Activated B cell treated with CpG ODN at 0.5 μM for 24 hours (primary cell): Measurements from ENCODE around the gene ROR1. TPM values are rescaled to one million over a fixed set of nuclear protein-coding genes. Genes with fewer than 3 reads are reported as not detected.

Source experiments
- ATAC-seq: fragments of 200-7000 bp; cut with Tn5 transposase; one replicate; pipeline ENCODE4 v1.10.0; 2021; ENCODE audit warnings: low read depth, mild to moderate bottlenecking, moderate library complexity
- CTCF ChIA-PET: fragments of 350-600 bp; sonication (Branson Sonifier 250); formaldehyde crosslinking; loops from one replicate; lab custom pipeline; 2021; ENCODE audit warnings: antibody characterized with exemption; lab: Charles Lee
- POLR2A ChIA-PET: fragments of 350-600 bp; sonication (Branson Sonifier 250); formaldehyde crosslinking; loops from one replicate; lab custom pipeline; 2021; ENCODE audit warnings: antibody characterized with exemption; lab: Charles Lee
- DNase-seq: peaks from one replicate; pipeline ENCODE4 v3.0.0; 2022
- H3K27ac Mint-ChIP-seq: one replicate; pipeline ENCODE4 v1.8.0; 2020; ENCODE audit warnings: mixed read lengths
- H3K27me3 Mint-ChIP-seq: one replicate; pipeline ENCODE4 v1.8.0; 2021; ENCODE audit warnings: mixed read lengths
- H3K36me3 Mint-ChIP-seq: one replicate; pipeline ENCODE4 v1.8.0; 2021; ENCODE audit warnings: low read depth, mixed read lengths
- H3K4me1 Mint-ChIP-seq: one replicate; pipeline ENCODE4 v1.8.0; 2021; ENCODE audit warnings: mixed read lengths
- H3K4me3 Mint-ChIP-seq: one replicate; pipeline ENCODE4 v1.8.0; 2020; ENCODE audit warnings: mild to moderate bottlenecking, mixed read lengths
- H3K9me3 Mint-ChIP-seq: one replicate; pipeline ENCODE4 v1.8.0; 2020; ENCODE audit warnings: mixed read lengths
- intact Hi-C: fragments of 100-400 bp; cut with micrococcal nuclease; formaldehyde crosslinking; loops from one replicate; pipeline ENCODE4 v1.15.1; 2024
- total RNA-seq: library from RNA; stranded (reverse); gene quantifications from 2 replicates; pipeline ENCODE4 v1.2.3, GENCODE V29; 2022
- TF ChIP-seq, protein P1 (sequence below): fragments of 200-600 bp; IDR thresholded peaks from one replicate; pipeline ENCODE4 v1.8.0; 2022; ENCODE audit warnings: antibody characterized with exemption, mild to moderate bottlenecking

ROR1 gene
- total RNA-seq, 1 donor from 2014 or later, result 2.2 TPM

DNA sequence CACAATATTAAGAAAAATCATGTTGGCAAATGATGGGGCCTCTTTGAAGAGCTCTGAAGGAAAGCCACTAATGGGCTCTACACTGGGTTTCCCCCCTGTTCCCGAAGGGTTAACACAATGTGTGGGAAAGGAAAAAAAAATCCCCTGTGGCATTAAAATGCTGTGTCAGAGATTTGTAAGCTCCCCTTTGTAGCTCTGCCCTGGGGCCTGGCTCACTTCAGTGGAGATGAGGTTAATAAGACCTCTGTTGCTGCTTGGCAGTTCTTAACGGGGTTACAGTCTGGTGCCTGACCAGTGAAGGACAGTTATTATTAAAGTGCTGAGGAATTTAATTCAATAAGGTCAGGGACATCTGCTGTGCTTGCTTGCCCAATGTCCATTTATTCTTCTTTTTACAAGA lies 299.9 kb downstream of the ROR1 start:
- Mint-ChIP-seq H3K27me3 (no peaks in the 10 kb centered on the region), H3K9me3 (no peaks in the 10 kb centered on the region), H3K36me3 (no peaks in the 10 kb centered on the region), H3K27ac (no peak overlapping the region), H3K4me1 (no peaks in the 10 kb centered on the region), H3K4me3 (no peak overlapping the region)
- intact Hi-C loops, result no loop called here
- DNase-seq, result no peak
- TF ChIP-seq, protein P1, sequence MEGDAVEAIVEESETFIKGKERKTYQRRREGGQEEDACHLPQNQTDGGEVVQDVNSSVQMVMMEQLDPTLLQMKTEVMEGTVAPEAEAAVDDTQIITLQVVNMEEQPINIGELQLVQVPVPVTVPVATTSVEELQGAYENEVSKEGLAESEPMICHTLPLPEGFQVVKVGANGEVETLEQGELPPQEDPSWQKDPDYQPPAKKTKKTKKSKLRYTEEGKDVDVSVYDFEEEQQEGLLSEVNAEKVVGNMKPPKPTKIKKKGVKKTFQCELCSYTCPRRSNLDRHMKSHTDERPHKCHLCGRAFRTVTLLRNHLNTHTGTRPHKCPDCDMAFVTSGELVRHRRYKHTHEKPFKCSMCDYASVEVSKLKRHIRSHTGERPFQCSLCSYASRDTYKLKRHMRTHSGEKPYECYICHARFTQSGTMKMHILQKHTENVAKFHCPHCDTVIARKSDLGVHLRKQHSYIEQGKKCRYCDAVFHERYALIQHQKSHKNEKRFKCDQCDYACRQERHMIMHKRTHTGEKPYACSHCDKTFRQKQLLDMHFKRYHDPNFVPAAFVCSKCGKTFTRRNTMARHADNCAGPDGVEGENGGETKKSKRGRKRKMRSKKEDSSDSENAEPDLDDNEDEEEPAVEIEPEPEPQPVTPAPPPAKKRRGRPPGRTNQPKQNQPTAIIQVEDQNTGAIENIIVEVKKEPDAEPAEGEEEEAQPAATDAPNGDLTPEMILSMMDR, result no peak
- ATAC-seq, result no peak
- ChIA-PET CTCF (no interaction called here), POLR2A (no interaction called here)

DNA sequence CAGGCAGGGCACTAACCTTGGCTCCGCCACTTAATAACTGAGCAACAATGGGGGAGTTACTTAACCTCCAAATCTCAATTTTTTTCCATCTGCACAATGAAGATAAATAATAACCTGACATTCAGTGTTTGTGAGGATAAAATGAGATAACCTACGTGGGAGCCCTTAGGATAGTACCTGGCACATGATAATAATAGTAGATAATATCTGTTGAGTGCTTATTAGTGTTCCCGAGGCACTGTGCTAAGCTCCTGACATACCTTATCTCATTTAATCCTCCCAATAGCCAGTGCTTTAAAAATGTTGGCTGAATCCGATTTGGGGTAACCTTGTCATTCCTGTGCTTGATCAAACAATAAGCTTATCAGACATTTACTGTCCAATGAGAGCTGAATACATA lies 300.9 kb downstream of the ROR1 start:
- CTCF ChIA-PET, result no interaction called here
- TF ChIP-seq, protein P1, result no peak
- Mint-ChIP-seq H3K4me1 (no peaks in the 10 kb centered on the region), H3K27ac (no peak overlapping the region), H3K4me3 (no peak overlapping the region), H3K27me3 (no peaks in the 10 kb centered on the region), H3K9me3 (no peaks in the 10 kb centered on the region), H3K36me3 (no peaks in the 10 kb centered on the region)
- DNase-seq (no peak), ATAC-seq (no peak)
- intact Hi-C loops, result no loop called here
- POLR2A ChIA-PET, result no interaction called here

DNA sequence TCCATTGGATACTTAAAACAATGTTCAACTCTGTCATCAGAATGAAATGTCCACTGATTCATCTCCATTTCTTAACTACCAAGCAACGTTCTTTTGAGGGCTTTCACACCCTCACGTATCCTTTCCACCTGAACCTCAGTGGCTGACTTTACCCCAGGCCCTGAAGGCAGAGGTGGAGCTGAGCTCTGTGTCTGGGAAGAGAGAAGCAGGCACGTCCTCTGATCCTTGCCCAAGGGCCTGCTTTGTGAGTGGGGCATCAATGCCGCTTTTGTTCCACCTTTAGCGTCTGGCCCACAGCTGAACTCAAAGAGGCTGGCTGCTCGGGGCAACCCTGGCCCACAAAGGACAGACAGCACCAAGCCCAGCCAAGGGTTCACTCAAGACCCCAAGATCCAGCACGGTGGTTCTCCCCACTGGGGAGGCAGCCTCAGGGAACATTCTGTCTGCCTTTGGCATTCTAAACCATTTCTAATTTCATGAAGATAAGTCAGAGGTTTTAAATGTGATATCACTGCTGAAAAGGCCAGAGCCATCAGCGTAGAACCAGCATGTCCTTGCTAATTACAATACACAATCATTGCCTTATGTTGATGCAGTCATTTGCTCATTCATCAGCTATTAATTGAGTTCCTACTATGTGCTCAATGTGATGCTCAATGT lies 303.6 kb downstream of the ROR1 start:
- POLR2A ChIA-PET, result no interaction called here
- DNase-seq (no peak), ATAC-seq (no peak)
- Mint-ChIP-seq H3K9me3 (no peaks in the 10 kb centered on the region), H3K4me1 (no peaks in the 10 kb centered on the region), H3K27ac (no peak overlapping the region), H3K4me3 (no peak overlapping the region), H3K27me3 (no peaks in the 10 kb centered on the region), H3K36me3 (no peaks in the 10 kb centered on the region)
- intact Hi-C loops, result no loop called here
- CTCF ChIA-PET, result no interaction called here
- TF ChIP-seq, protein P1, result no peak

DNA sequence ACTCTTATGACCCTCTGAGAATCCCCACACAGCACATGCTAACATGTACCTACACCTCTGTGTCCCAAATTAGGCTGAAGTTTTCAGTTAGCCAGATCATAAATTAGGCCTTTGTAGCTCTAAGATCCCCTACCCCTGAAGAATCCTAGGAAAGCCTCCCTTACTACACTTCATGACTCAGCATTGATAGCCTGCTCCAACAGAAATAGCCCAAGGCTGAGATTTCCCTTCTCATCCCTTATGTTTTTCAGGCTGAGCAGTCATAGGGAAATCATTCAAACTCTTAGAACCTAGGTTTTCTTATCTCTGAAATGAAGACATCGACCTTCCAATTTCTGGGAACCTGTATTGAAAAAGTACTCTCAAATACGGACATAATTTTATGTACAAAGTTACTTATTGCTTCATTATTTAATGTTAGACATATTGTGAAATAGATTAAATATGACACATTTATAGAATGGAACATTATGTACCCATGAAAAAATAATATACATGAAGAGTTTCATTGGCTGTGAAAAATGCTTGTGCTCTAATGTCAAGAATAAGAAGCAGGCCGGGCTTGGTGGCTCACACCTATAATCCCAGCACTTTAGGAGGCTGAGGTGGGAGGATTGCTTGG lies 307.2 kb downstream of the ROR1 start:
- intact Hi-C loops, result no loop called here
- no peak overlapping the region for H3K27ac Mint-ChIP-seq
- H3K4me1 Mint-ChIP-seq, result no peaks in the 10 kb centered on the region
- ChIA-PET CTCF (no interaction called here), POLR2A (no interaction called here)
- TF ChIP-seq, protein P1, result no peak
- DNase-seq, result no peak
- no peak overlapping the region for H3K4me3 Mint-ChIP-seq
- H3K9me3 Mint-ChIP-seq, result no peaks in the 10 kb centered on the region
- H3K27me3 Mint-ChIP-seq, result no peaks in the 10 kb centered on the region
- ATAC-seq, result no peak
- no peaks in the 10 kb centered on the region for H3K36me3 Mint-ChIP-seq

DNA sequence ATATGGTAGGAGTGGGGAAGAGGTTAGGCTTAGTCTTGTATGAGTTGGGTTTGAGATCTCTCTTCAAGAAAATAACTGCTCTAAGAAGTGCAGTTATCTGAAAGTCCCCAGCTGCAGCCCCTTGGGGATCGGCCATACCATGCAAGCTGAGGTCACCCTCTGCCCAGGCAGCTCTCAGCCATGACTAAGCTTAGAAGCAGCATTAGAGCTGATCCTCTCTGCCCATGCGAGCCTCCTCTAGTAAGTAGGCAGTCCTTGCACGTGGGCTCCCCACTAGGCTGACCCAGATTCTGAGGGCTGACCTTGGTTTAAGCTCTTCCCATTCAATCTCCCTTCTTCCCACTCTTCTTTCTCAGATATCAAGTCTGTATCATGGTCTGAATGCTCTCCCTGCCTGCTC lies 308.6 kb downstream of the ROR1 start:
- H3K9me3 Mint-ChIP-seq, result no peaks in the 10 kb centered on the region
- CTCF ChIA-PET, result no interaction called here
- DNase-seq, result no peak
- H3K4me3 Mint-ChIP-seq, result no peak overlapping the region
- H3K36me3 Mint-ChIP-seq, result no peaks in the 10 kb centered on the region
- ATAC-seq, result no peak
- no peaks in the 10 kb centered on the region for H3K27me3 Mint-ChIP-seq
- POLR2A ChIA-PET, result no interaction called here
- no peaks in the 10 kb centered on the region for H3K4me1 Mint-ChIP-seq
- TF ChIP-seq, protein P1, result no peak
- no peak overlapping the region for H3K27ac Mint-ChIP-seq
- intact Hi-C loops, result no loop called here
